GM12878 (cell line): Measurements from ENCODE around the gene PROP1. TPM values are rescaled to one million over a fixed set of nuclear protein-coding genes. Genes with fewer than 3 reads are reported as not detected.
A peak's percentile ranks its signal among the peaks of the same experiment; 100 is the strongest.
"Not testable (repeated sequence)": the region's sequence is repeated elsewhere in the genome, so short reads cannot be mapped to it uniquely, and the experiment has no call there.

Source experiments
- ATAC-seq: fragments of 200-7000 bp; cut with Tn5 transposase; 3 replicates; pipeline ENCODE4 v1.9.1; 2020; ENCODE audit warnings: mild to moderate bottlenecking, moderate library complexity
- BruUV-seq: library from RNA; stranded (reverse); fragments of 400-500 nt; replicated peaks from 2 replicates; lab custom pipeline; 2021; lab: Mats Ljungman, UMichigan
- CTCF ChIA-PET: fragments of 300-600 bp; sonication (Branson Sonifier 250); formaldehyde crosslinking; extraction: SDS; loops from one replicate; lab custom pipeline; 2021; ENCODE audit warnings: inconsistent platforms; lab: Yijun Ruan, JAX
- POLR2A ChIA-PET: fragments of 350-600 bp; formaldehyde crosslinking; extraction: SDS; loops from one replicate; lab custom pipeline; 2021; ENCODE audit warnings: inconsistent platforms; lab: Charles Lee
- RAD21 ChIA-PET: fragments of 300-600 bp; sonication (Branson Sonifier 250); formaldehyde crosslinking; loops from one replicate; lab custom pipeline; 2023; ENCODE audit warnings: antibody characterized with exemption; ENCODE audit not compliant: unreplicated experiment; lab: Charles Lee
- SMC1A ChIA-PET: fragments of 300-600 bp; sonication (Branson Sonifier 250); formaldehyde crosslinking; loops from one replicate; lab custom pipeline; 2023; ENCODE audit not compliant: unreplicated experiment, uncharacterized antibody; lab: Charles Lee
- DNase-seq: peaks from one replicate; pipeline ENCODE4 v3.0.0-alpha.2; 2011; ENCODE audit warnings: low read depth, low spot score
- FAIRE-seq: peaks from 3 replicates; lab custom pipeline; 2011; peaks lifted over from hg19 to GRCh38; lab: Jason Lieb, UNC
- H2AFZ ChIP-seq: 2 replicates; pipeline ENCODE4 v1.6.0; 2011; ENCODE audit warnings: low read depth, low read length, control low read depth; ENCODE audit not compliant: control insufficient read depth
- H3K27ac ChIP-seq: 2 replicates; pipeline ENCODE4 v1.5.1; 2011; ENCODE audit warnings: control low read depth; ENCODE audit not compliant: control insufficient read depth, insufficient read depth
- H3K27me3 ChIP-seq, 2 experiments: replicated peaks in 1 of 2; 2 replicates each; pipeline versions ENCODE4 v1.6.0 to v1.6.1; 2011; ENCODE audit warnings: low read length in 1 of 2; ENCODE audit not compliant: control insufficient read depth in 2 of 2, insufficient read depth in 2 of 2
- H3K36me3 ChIP-seq, 2 experiments: 2 replicates each; pipeline ENCODE4 v1.5.1; 2011; ENCODE audit warnings: low read length in 1 of 2; ENCODE audit not compliant: control insufficient read depth in 2 of 2, insufficient read depth in 2 of 2
- H3K4me1 ChIP-seq: 2 replicates; pipeline ENCODE4 v1.6.1; 2011; ENCODE audit warnings: mild to moderate bottlenecking, low read length, moderate library complexity, mixed read lengths; ENCODE audit not compliant: control insufficient read depth, insufficient read depth
- H3K4me2 ChIP-seq: 2 replicates; pipeline ENCODE4 v1.6.0; 2011; ENCODE audit warnings: control low read depth; ENCODE audit not compliant: control insufficient read depth, insufficient read depth
- H3K4me3 ChIP-seq: fragments of 200-600 bp; sonication (generic); 2 replicates; pipeline ENCODE4 v1.5.1; 2016
- H3K79me2 ChIP-seq: 2 replicates; pipeline ENCODE4 v1.6.0; 2011; ENCODE audit warnings: low read length; ENCODE audit not compliant: control insufficient read depth, insufficient read depth
- H3K9ac ChIP-seq: 2 replicates; pipeline ENCODE4 v1.8.0; 2011; ENCODE audit warnings: low read length, control low read depth, mixed read lengths; ENCODE audit not compliant: control insufficient read depth, insufficient read depth
- H3K9me3 ChIP-seq: replicated peaks from 3 replicates; pipeline ENCODE4 v1.5.1; 2011; ENCODE audit warnings: mild to moderate bottlenecking, low read length; ENCODE audit not compliant: control insufficient read depth, insufficient read depth
- H4K20me1 ChIP-seq: 2 replicates; pipeline ENCODE4 v1.6.0; 2011; ENCODE audit not compliant: control insufficient read depth, insufficient read depth
- HDAC6 ChIP-seq: fragments of 200-600 bp; sonication (generic); IDR thresholded peaks from one replicate; pipeline ENCODE4 v1.8.0; 2017; ENCODE audit warnings: antibody characterized with exemption; ENCODE audit not compliant: unreplicated experiment
- WGBS: methylation state at CpG from one replicate; pipeline ENCODE4 v1.1.6; 2016; ENCODE audit warnings: low lambda C conversion rate; ENCODE audit not compliant: insufficient replicate concordance, insufficient coverage; ENCODE audit errors: missing lambda C conversion rate; 5-methylcytosine and 5-hydroxymethylcytosine counted together
- in situ Hi-C: fragments of 300-500 bp; cut with MboI; formaldehyde crosslinking; loops from 9 replicates; pipeline ENCODE4 v1.14.3; 2018; ENCODE audit warnings: mixed read lengths
- intact Hi-C: fragments of 100-400 bp; cut with micrococcal nuclease; formaldehyde crosslinking; loops from one replicate; pipeline ENCODE4 v1.14.2; 2022; ENCODE audit not compliant: unreplicated experiment
- polyA plus RNA-seq, 11 experiments: library from polyadenylated mRNA; depleted of rRNA in 4 of 11; unstranded in 6 of 11; stranded (reverse) in 5 of 11; fragments of >200 nt; fragmentation: Nextera tagmentation in 4 of 11; fragmentation: Illumina TruSeq in 1 of 11; extraction: Ambion mirVana in 4 of 11; extraction: Trizol in 1 of 11; gene quantifications; 1 replicate in 1 of 11; 2 replicates in 10 of 11; pipeline versions ENCODE4 v1.2.1 to v1.2.3, GENCODE V29; 2011 to 2016; ENCODE audit warnings: inconsistent platforms in 2 of 11, missing spikeins in 2 of 11, low read depth in 1 of 11
- total RNA-seq, 4 experiments: library from RNA; depleted of rRNA in 3 of 4; stranded (reverse); fragments of >200 nt in 3 of 4; fragmentation: Illumina TruSeq in 1 of 4; extraction: Trizol in 1 of 4; gene quantifications; 2 replicates each; pipeline versions ENCODE4 v1.2.1 to v1.2.3, GENCODE V29; 2013 to 2021

Gene PROP1
- total and polyA plus RNA-seq, 10 of the 15 experiments (the other 5 are each of a cell fraction or from before 2014, with no cell fraction given), result not detected

DNA sequence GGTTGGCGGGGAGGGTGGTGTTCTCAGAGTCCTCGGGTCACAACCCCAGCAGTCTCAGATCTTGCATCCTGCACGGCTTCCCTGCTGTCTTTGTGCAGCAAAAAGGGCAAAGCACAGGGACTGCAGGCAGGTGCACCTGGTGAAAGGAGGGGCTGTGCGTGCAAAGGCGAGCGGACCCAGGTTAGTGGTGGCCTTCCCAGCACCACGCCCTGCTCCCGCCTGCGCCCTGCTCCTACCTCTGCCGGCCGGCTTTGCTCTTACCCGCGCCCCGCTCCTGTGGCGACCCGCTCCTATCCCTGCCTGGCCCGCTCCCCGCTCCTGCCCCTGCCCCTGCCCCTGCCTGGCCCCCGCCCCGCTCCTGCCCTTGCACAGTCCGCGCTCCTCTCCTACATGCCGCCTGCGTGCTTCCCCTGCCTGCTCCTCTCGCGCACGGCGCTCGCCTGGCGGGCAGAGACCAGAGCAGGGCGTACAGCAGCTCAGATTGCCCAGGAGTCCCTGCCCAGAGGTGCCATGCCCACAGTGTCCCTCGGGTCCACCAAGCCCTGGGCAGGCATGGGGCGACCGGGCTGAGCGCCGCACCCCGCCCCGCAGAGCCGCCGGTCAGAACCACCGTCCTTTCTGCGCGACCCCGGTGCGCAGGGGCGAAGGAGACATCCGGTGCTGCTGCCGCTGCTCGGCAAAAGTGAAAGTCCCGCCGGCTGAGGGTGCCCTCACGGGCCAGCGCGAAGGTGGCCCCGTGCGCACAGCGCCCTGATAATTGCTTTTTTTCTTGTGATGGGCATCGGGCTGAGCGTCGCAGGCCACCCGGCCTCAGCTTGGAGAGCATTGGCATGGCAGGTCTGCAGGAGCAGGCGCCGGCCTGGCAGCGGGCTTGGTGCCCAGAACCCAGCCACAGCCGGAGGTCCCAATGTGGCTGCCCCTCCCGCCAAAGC lies 52.0 kb downstream of the PROP1 start:
- BruUV-seq, intact Hi-C loops, SMC1A ChIA-PET, H3K79me2 ChIP-seq, H3K27ac ChIP-seq, H3K9ac ChIP-seq, H3K4me3 ChIP-seq, CTCF ChIA-PET, H3K4me1 ChIP-seq, DNase-seq, RAD21 ChIA-PET, in situ Hi-C loops, H3K36me3 ChIP-seq, H4K20me1 ChIP-seq, POLR2A ChIA-PET, H3K27me3 ChIP-seq, H3K9me3 ChIP-seq: not testable (repeated sequence)
- Histone ChIP-seq H3K4me2 (0 out of 2 replicates have a peak overlapping the region, but pooled peaks have one; percentile 55), H2AFZ (peak overlapping the region; percentile 23)
- peak; percentile 47 for TF ChIP-seq HDAC6
- WGBS, result 3% methylated on average over 31 of the region's 66 CpGs
- ATAC-seq, result peak; percentile 82
- peak; percentile 74 for FAIRE-seq

DNA sequence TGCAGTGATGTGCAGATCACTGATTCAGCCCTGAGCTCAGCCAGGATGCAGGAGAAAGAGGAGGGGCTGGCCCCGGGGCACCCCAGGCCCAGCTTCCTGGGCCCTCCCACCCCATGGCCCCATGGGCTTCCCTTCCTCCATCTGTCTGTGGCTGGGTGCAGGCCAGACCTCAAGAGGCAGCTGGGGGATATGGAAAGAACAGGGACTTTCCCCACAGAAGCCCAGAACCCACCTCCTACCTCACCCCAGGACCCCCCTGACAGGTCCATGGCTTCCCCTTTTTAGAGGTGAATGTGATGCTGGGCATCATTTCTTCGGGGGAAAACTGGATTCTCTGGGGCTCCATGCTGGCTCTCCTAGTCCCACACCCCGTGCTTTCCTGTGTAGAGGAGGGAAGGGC lies 53.1 kb downstream of the PROP1 start:
- H3K4me3 ChIP-seq, ATAC-seq, H3K9me3 ChIP-seq, intact Hi-C loops, H3K36me3 ChIP-seq, H2AFZ ChIP-seq, H3K79me2 ChIP-seq, SMC1A ChIA-PET, H3K27me3 ChIP-seq, in situ Hi-C loops, RAD21 ChIA-PET, H4K20me1 ChIP-seq, BruUV-seq, POLR2A ChIA-PET, H3K4me1 ChIP-seq, DNase-seq, H3K27ac ChIP-seq, CTCF ChIA-PET, H3K9ac ChIP-seq, H3K4me2 ChIP-seq: not testable (repeated sequence)
- WGBS, result 25% methylated on average over 2 of the region's 3 CpGs
- peak; percentile 89 for FAIRE-seq

Other genes starting within 250 kb of the PROP1 start
- not detected in 2 replicates for gene FAM153A, start 213.3 kb downstream of the PROP1 start, total RNA-seq (2014; rRNA removed)
- gene FAM153A, start 213.3 kb downstream of the PROP1 start, total RNA-seq (2014; rRNA removed; fragmentation: Illumina TruSeq; extraction: Trizol), result not detected in 2 replicates
- 0.18 and 0.37 TPM in 2 replicates for gene FAM153A, start 213.3 kb downstream of the PROP1 start, total RNA-seq (2021)
- gene FAM153A, start 213.3 kb downstream of the PROP1 start, polyA plus RNA-seq (2011; rRNA removed), result 0.06 and 0.10 TPM in 2 replicates
- gene FAM153A, start 213.3 kb downstream of the PROP1 start, polyA plus RNA-seq (2014; fragmentation: Illumina TruSeq; extraction: Trizol), result not detected in 2 replicates
- not detected for gene FAM153A, start 213.3 kb downstream of the PROP1 start, polyA plus RNA-seq (2014; fragmentation: Nextera tagmentation; extraction: Ambion mirVana)
- not detected in 2 replicates for gene FAM153A, start 213.3 kb downstream of the PROP1 start, polyA plus RNA-seq (2014; rRNA removed)
- gene FAM153A, start 213.3 kb downstream of the PROP1 start, polyA plus RNA-seq (2016; fragmentation: Nextera tagmentation; extraction: Ambion mirVana), result not detected
- 10.0 and 10.2 TPM in 2 replicates for gene N4BP3, start 117.3 kb upstream of the PROP1 start, total RNA-seq (2014; rRNA removed)
- gene N4BP3, start 117.3 kb upstream of the PROP1 start, total RNA-seq (2014; rRNA removed; fragmentation: Illumina TruSeq; extraction: Trizol), result 3.9 and 4.0 TPM in 2 replicates
- 11.4 and 13.0 TPM in 2 replicates for gene N4BP3, start 117.3 kb upstream of the PROP1 start, total RNA-seq (2021)
- gene N4BP3, start 117.3 kb upstream of the PROP1 start, polyA plus RNA-seq (2011; rRNA removed), result 4.6 and 8.3 TPM in 2 replicates
- 1.3 and 2.5 TPM in 2 replicates for gene N4BP3, start 117.3 kb upstream of the PROP1 start, polyA plus RNA-seq (2014; fragmentation: Illumina TruSeq; extraction: Trizol)
- gene N4BP3, start 117.3 kb upstream of the PROP1 start, polyA plus RNA-seq (2014; fragmentation: Nextera tagmentation; extraction: Ambion mirVana), result under 1 TPM; 0.06 to 0.27 TPM
- 9.3 and 10.3 TPM in 2 replicates for gene N4BP3, start 117.3 kb upstream of the PROP1 start, polyA plus RNA-seq (2014; rRNA removed)
- gene N4BP3, start 117.3 kb upstream of the PROP1 start, polyA plus RNA-seq (2016; fragmentation: Nextera tagmentation; extraction: Ambion mirVana), result 1 to 10 TPM; 3.7 to 4.6 TPM
- gene RMND5B, start 134.8 kb upstream of the PROP1 start, total RNA-seq (2014; rRNA removed), result 25.8 and 27.6 TPM in 2 replicates
- gene RMND5B, start 134.8 kb upstream of the PROP1 start, total RNA-seq (2014; rRNA removed; fragmentation: Illumina TruSeq; extraction: Trizol), result 16.7 and 16.8 TPM in 2 replicates
- gene RMND5B, start 134.8 kb upstream of the PROP1 start, total RNA-seq (2021), result 37.5 and 39.6 TPM in 2 replicates
- gene RMND5B, start 134.8 kb upstream of the PROP1 start, polyA plus RNA-seq (2011; rRNA removed), result 20.0 and 34.3 TPM in 2 replicates
- gene RMND5B, start 134.8 kb upstream of the PROP1 start, polyA plus RNA-seq (2014; fragmentation: Illumina TruSeq; extraction: Trizol), result 11.2 and 19.0 TPM in 2 replicates
- gene RMND5B, start 134.8 kb upstream of the PROP1 start, polyA plus RNA-seq (2014; fragmentation: Nextera tagmentation; extraction: Ambion mirVana), result 1 to 10 TPM; 1.6 to 4.0 TPM
- gene RMND5B, start 134.8 kb upstream of the PROP1 start, polyA plus RNA-seq (2014; rRNA removed), result 36.2 and 39.5 TPM in 2 replicates
- 10 to 100 TPM; 50.4 to 50.7 TPM for gene RMND5B, start 134.8 kb upstream of the PROP1 start, polyA plus RNA-seq (2016; fragmentation: Nextera tagmentation; extraction: Ambion mirVana)
- gene NHP2, start 157.6 kb upstream of the PROP1 start, total RNA-seq (2014; rRNA removed), result 284 and 305 TPM in 2 replicates
- 132 and 163 TPM in 2 replicates for gene NHP2, start 157.6 kb upstream of the PROP1 start, total RNA-seq (2014; rRNA removed; fragmentation: Illumina TruSeq; extraction: Trizol)
- gene NHP2, start 157.6 kb upstream of the PROP1 start, total RNA-seq (2021), result 233 TPM in 2 replicates
- 112 and 130 TPM in 2 replicates for gene NHP2, start 157.6 kb upstream of the PROP1 start, polyA plus RNA-seq (2011; rRNA removed)
- 46.4 and 97.3 TPM in 2 replicates for gene NHP2, start 157.6 kb upstream of the PROP1 start, polyA plus RNA-seq (2014; fragmentation: Illumina TruSeq; extraction: Trizol)
- gene NHP2, start 157.6 kb upstream of the PROP1 start, polyA plus RNA-seq (2014; fragmentation: Nextera tagmentation; extraction: Ambion mirVana), result 100 to 1,000 TPM in 1 of 2 experiments, 10 to 100 TPM in 1; 39.2 to 127 TPM
- 277 and 301 TPM in 2 replicates for gene NHP2, start 157.6 kb upstream of the PROP1 start, polyA plus RNA-seq (2014; rRNA removed)
- 100 to 1,000 TPM; 485 to 513 TPM for gene NHP2, start 157.6 kb upstream of the PROP1 start, polyA plus RNA-seq (2016; fragmentation: Nextera tagmentation; extraction: Ambion mirVana)
- gene GMCL2, start 191.1 kb upstream of the PROP1 start, total RNA-seq (2014; rRNA removed), result not detected in 2 replicates
- gene GMCL2, start 191.1 kb upstream of the PROP1 start, total RNA-seq (2014; rRNA removed; fragmentation: Illumina TruSeq; extraction: Trizol), result not detected in 2 replicates
- not detected in 2 replicates for gene GMCL2, start 191.1 kb upstream of the PROP1 start, total RNA-seq (2021)
- gene GMCL2, start 191.1 kb upstream of the PROP1 start, polyA plus RNA-seq (2011; rRNA removed), result 0.04 TPM in 1 of 2 replicates, not detected in the other
- gene GMCL2, start 191.1 kb upstream of the PROP1 start, polyA plus RNA-seq (2014; fragmentation: Illumina TruSeq; extraction: Trizol), result not detected in 2 replicates
- gene GMCL2, start 191.1 kb upstream of the PROP1 start, polyA plus RNA-seq (2014; fragmentation: Nextera tagmentation; extraction: Ambion mirVana), result not detected
- gene GMCL2, start 191.1 kb upstream of the PROP1 start, polyA plus RNA-seq (2014; rRNA removed), result not detected in 2 replicates
- under 1 TPM in 1 of 2 experiments, not detected in 1; 0.07 TPM for gene GMCL2, start 191.1 kb upstream of the PROP1 start, polyA plus RNA-seq (2016; fragmentation: Nextera tagmentation; extraction: Ambion mirVana)
- 120 and 134 TPM in 2 replicates for gene HNRNPAB, start 208.3 kb upstream of the PROP1 start, total RNA-seq (2014; rRNA removed)
- 167 and 175 TPM in 2 replicates for gene HNRNPAB, start 208.3 kb upstream of the PROP1 start, total RNA-seq (2014; rRNA removed; fragmentation: Illumina TruSeq; extraction: Trizol)
- 311 and 330 TPM in 2 replicates for gene HNRNPAB, start 208.3 kb upstream of the PROP1 start, total RNA-seq (2021)
- 193 and 198 TPM in 2 replicates for gene HNRNPAB, start 208.3 kb upstream of the PROP1 start, polyA plus RNA-seq (2011; rRNA removed)
- gene HNRNPAB, start 208.3 kb upstream of the PROP1 start, polyA plus RNA-seq (2014; fragmentation: Illumina TruSeq; extraction: Trizol), result 262 and 268 TPM in 2 replicates
- 10 to 100 TPM; 42.3 to 77.6 TPM for gene HNRNPAB, start 208.3 kb upstream of the PROP1 start, polyA plus RNA-seq (2014; fragmentation: Nextera tagmentation; extraction: Ambion mirVana)
- 299 and 332 TPM in 2 replicates for gene HNRNPAB, start 208.3 kb upstream of the PROP1 start, polyA plus RNA-seq (2014; rRNA removed)
- gene HNRNPAB, start 208.3 kb upstream of the PROP1 start, polyA plus RNA-seq (2016; fragmentation: Nextera tagmentation; extraction: Ambion mirVana), result 100 to 1,000 TPM; 269 to 302 TPM
- gene PHYKPL, start 236.6 kb upstream of the PROP1 start, total RNA-seq (2014; rRNA removed), result 25.2 and 26.6 TPM in 2 replicates
- gene PHYKPL, start 236.6 kb upstream of the PROP1 start, total RNA-seq (2014; rRNA removed; fragmentation: Illumina TruSeq; extraction: Trizol), result 23.3 and 23.5 TPM in 2 replicates
- 36.1 and 45.1 TPM in 2 replicates for gene PHYKPL, start 236.6 kb upstream of the PROP1 start, total RNA-seq (2021)
- 39.9 and 53.9 TPM in 2 replicates for gene PHYKPL, start 236.6 kb upstream of the PROP1 start, polyA plus RNA-seq (2011; rRNA removed)
- 17.3 and 22.9 TPM in 2 replicates for gene PHYKPL, start 236.6 kb upstream of the PROP1 start, polyA plus RNA-seq (2014; fragmentation: Illumina TruSeq; extraction: Trizol)
- gene PHYKPL, start 236.6 kb upstream of the PROP1 start, polyA plus RNA-seq (2014; fragmentation: Nextera tagmentation; extraction: Ambion mirVana), result 1 to 10 TPM; 4.5 to 7.9 TPM
- gene PHYKPL, start 236.6 kb upstream of the PROP1 start, polyA plus RNA-seq (2014; rRNA removed), result 40.6 and 42.3 TPM in 2 replicates
- 10 to 100 TPM; 26.0 to 29.0 TPM for gene PHYKPL, start 236.6 kb upstream of the PROP1 start, polyA plus RNA-seq (2016; fragmentation: Nextera tagmentation; extraction: Ambion mirVana)